Hepatocyte (in vitro differentiated cells): ENCODE results near the gene MRPL37. TPM values are rescaled to one million over a fixed set of nuclear protein-coding genes. Genes with fewer than 3 reads are reported as not detected.

Experiments
- DNase-seq: peaks from one replicate; pipeline ENCODE4 v3.0.0-alpha.2; 2016; ENCODE audit warnings: low spot score
- H2AFZ ChIP-seq: fragments of 200-600 bp; sonication (generic); 2 replicates; pipeline ENCODE4 v1.6.0; 2016; ENCODE audit warnings: antibody characterized with exemption, mild to moderate bottlenecking
- H3K27ac ChIP-seq: fragments of 200-600 bp; sonication (generic); 2 replicates; pipeline ENCODE4 v1.5.1; 2016; ENCODE audit warnings: mild to moderate bottlenecking
- H3K27me3 ChIP-seq: fragments of 200-600 bp; sonication (generic); 2 replicates; pipeline ENCODE4 v1.6.1; 2016
- H3K36me3 ChIP-seq: fragments of 200-600 bp; sonication (generic); replicated peaks from 2 replicates; pipeline ENCODE4 v1.5.1; 2016; ENCODE audit warnings: low read depth; ENCODE audit not compliant: insufficient read depth
- H3K4me1 ChIP-seq: fragments of 200-600 bp; sonication (generic); 2 replicates; pipeline ENCODE4 v1.5.1; 2016; ENCODE audit warnings: mild to moderate bottlenecking, moderate library complexity; ENCODE audit not compliant: insufficient read depth
- H3K4me2 ChIP-seq: fragments of 200-600 bp; sonication (generic); 2 replicates; pipeline ENCODE4 v1.6.0; 2016
- H3K4me3 ChIP-seq: fragments of 200-600 bp; sonication (generic); 2 replicates; pipeline ENCODE4 v1.5.1; 2016; ENCODE audit warnings: mild to moderate bottlenecking
- H3K79me2 ChIP-seq: fragments of 200-600 bp; sonication (generic); 2 replicates; pipeline ENCODE4 v1.6.0; 2017; ENCODE audit warnings: mild to moderate bottlenecking
- H3K9me2 ChIP-seq: fragments of 200-600 bp; sonication (generic); replicated peaks from 2 replicates; pipeline ENCODE4 v1.6.0; 2017; ENCODE audit warnings: mild to moderate bottlenecking; ENCODE audit not compliant: insufficient read depth
- H3K9me3 ChIP-seq: fragments of 200-600 bp; sonication (generic); 2 replicates; pipeline ENCODE4 v1.5.1; 2016; ENCODE audit warnings: low read depth, mild to moderate bottlenecking
- H4K20me1 ChIP-seq: fragments of 200-600 bp; sonication (generic); 2 replicates; pipeline ENCODE4 v1.6.0; 2016; ENCODE audit warnings: mild to moderate bottlenecking; ENCODE audit not compliant: insufficient read depth, poor library complexity, severe bottlenecking
- EZH2 ChIP-seq: fragments of 200-600 bp; sonication (generic); IDR thresholded peaks from 2 replicates; pipeline ENCODE4 v1.6.1; 2016; ENCODE audit warnings: antibody characterized with exemption, mild to moderate bottlenecking, borderline replicate concordance
- EZH2phosphoT487 ChIP-seq: fragments of 200-600 bp; sonication (generic); IDR thresholded peaks from one replicate; pipeline ENCODE4 v1.6.1; 2018; ENCODE audit warnings: antibody characterized with exemption, mild to moderate bottlenecking, low read depth, moderate library complexity; ENCODE audit not compliant: unreplicated experiment, severe bottlenecking
- WGBS: methylation state at CpG from one replicate; pipeline ENCODE4 v1.1.6; 2016; ENCODE audit warnings: low lambda C conversion rate; ENCODE audit errors: missing lambda C conversion rate; 5-methylcytosine and 5-hydroxymethylcytosine counted together
- polyA plus RNA-seq: library from polyadenylated mRNA; unstranded; fragments of >200 nt; fragmentation: Nextera tagmentation; extraction: Ambion mirVana; gene quantifications from 2 replicates; pipeline ENCODE4 v1.2.1, GENCODE V29; 2016
- total RNA-seq: library from RNA; depleted of rRNA; stranded (reverse); fragments of >200 nt; gene quantifications from 2 replicates; pipeline ENCODE4 v1.2.3, GENCODE V29; 2014
- TF ChIP-seq, protein P1 (sequence below): fragments of 200-600 bp; sonication (generic); IDR thresholded peaks from 2 replicates; pipeline ENCODE4 v1.5.1; 2016; ENCODE audit warnings: antibody characterized with exemption, mild to moderate bottlenecking; ENCODE audit not compliant: poor library complexity

Gene MRPL37
- total and polyA plus RNA-seq, 2 experiments from 2014 or later = 60.9 to 81.8 TPM

DNA sequence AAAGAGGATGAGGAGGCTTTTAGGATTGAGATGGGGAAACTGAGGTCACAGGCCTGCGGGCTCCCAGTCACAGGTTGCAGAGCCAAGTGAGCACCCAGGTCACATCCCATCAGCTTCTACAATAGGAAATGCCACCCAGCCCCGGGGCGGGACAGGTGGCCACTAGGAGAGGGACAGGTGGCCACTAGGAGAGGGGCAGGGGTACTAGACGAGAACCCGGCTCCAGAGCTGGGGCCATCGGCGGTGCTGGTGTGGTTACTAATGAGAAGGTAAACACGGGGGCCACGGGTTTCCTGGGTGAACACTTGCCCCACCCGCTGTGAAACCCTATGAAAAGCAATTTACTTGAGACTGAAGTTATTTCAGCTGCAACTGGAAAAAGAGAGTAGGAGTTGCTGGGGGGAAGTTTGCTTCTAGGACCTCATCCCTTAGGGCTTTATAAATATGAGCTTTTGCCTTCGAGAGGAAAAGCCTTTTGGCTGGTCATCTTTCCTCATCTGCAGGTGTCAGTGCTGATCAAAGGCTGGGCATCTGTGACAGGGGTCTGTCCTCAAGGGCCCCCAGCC, 52.5 kb downstream of the MRPL37 start:
- TF ChIP-seq EZH2 = no peak
- H3K9me3 ChIP-seq = no peaks in the 10 kb centered on the region
- H3K4me3 ChIP-seq = no peak overlapping the region
- no peak overlapping the region for H3K27ac ChIP-seq
- H3K27me3 ChIP-seq = no peaks in the 10 kb centered on the region
- peaks cover 16% of the 10 kb centered on the region for H3K4me1 ChIP-seq
- no peaks in the 10 kb centered on the region for H3K36me3 ChIP-seq
- no peak overlapping the region for H3K4me2 ChIP-seq
- no peak overlapping the region for H2AFZ ChIP-seq
- no peaks in the 10 kb centered on the region for H3K9me2 ChIP-seq
- H3K79me2 ChIP-seq = peaks cover 19% of the 10 kb centered on the region
- H4K20me1 ChIP-seq = peaks cover 4% of the 10 kb centered on the region
- DNase-seq = no peak
- 88% methylated on average over 11 of the region's 11 CpGs for WGBS

GRCh38 chr1:54253480-54253879, 53.5 kb downstream of the MRPL37 start:
- WGBS = 83% methylated on average over 5 of the region's 5 CpGs
- Histone ChIP-seq H3K79me2 (peaks cover 24% of the 10 kb centered on the region), H3K4me2 (no peak overlapping the region)

GRCh38 chr1:54254055-54254454, 54.1 kb downstream of the MRPL37 start:
- Histone ChIP-seq H3K79me2 (peaks cover 25% of the 10 kb centered on the region), H3K9me3 (no peaks in the 10 kb centered on the region), H3K9me2 (no peaks in the 10 kb centered on the region), H3K4me1 (peaks cover 16% of the 10 kb centered on the region), H2AFZ (no peak overlapping the region), H3K36me3 (no peaks in the 10 kb centered on the region), H3K27me3 (no peaks in the 10 kb centered on the region), H3K4me3 (no peak overlapping the region), H3K4me2 (no peak overlapping the region), H4K20me1 (peaks cover 8% of the 10 kb centered on the region), H3K27ac (peak overlapping the region; percentile 20)
- 68% methylated on average over 10 of the region's 10 CpGs for WGBS
- DNase-seq = no peak
- no peak for TF ChIP-seq EZH2
- TF ChIP-seq, protein P1, sequence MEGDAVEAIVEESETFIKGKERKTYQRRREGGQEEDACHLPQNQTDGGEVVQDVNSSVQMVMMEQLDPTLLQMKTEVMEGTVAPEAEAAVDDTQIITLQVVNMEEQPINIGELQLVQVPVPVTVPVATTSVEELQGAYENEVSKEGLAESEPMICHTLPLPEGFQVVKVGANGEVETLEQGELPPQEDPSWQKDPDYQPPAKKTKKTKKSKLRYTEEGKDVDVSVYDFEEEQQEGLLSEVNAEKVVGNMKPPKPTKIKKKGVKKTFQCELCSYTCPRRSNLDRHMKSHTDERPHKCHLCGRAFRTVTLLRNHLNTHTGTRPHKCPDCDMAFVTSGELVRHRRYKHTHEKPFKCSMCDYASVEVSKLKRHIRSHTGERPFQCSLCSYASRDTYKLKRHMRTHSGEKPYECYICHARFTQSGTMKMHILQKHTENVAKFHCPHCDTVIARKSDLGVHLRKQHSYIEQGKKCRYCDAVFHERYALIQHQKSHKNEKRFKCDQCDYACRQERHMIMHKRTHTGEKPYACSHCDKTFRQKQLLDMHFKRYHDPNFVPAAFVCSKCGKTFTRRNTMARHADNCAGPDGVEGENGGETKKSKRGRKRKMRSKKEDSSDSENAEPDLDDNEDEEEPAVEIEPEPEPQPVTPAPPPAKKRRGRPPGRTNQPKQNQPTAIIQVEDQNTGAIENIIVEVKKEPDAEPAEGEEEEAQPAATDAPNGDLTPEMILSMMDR = no peak
- no peak for TF ChIP-seq EZH2phosphoT487

More at GRCh38 chr1:54253480-54253879, 53.5 kb downstream of the MRPL37 start:
- Histone ChIP-seq H3K36me3 (no peaks in the 10 kb centered on the region), H3K9me2 (no peaks in the 10 kb centered on the region), H3K27ac (no peak overlapping the region), H3K27me3 (no peaks in the 10 kb centered on the region), H3K4me1 (peaks cover 16% of the 10 kb centered on the region), H2AFZ (no peak overlapping the region), H3K9me3 (no peaks in the 10 kb centered on the region), H3K4me3 (no peak overlapping the region), H4K20me1 (peaks cover 8% of the 10 kb centered on the region)
- peak; percentile 45 for DNase-seq
- TF ChIP-seq EZH2 (no peak), EZH2phosphoT487 (no peak)
- TF ChIP-seq, protein P1 = no peak

DNA sequence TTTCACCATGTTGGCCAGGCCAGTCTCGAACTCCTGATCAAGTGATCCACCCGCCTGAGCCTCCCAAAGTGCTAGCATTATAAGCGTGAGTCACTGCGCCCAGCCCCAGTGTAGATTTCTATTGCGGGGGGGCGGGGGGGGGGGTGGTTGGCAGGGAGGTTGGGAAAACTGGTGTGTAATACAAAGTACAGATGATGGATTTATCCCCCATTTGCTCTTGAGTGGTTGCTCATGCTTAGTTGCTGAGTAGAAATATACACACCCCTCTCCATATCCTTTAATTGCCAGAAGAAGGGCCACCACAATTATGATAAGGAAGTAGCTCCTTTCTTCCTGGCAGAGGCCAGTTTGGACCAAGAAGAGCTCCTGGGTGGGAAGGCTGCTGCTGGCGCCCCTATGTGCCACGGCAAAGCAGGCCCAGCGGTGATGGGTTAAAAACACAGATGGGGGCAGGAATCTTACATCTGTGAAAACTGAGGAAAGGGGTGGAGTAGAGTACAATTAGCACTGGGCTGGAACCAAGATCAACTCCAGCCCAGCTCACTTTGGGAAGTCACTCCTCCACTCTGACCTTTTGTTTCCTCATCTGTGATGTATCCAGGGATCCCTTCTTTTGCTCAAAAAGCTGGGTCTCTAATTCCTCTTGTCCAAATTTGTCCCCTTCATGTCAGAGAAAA, 55.2 kb downstream of the MRPL37 start:
- H3K9me3 ChIP-seq = no peaks in the 10 kb centered on the region
- peaks cover 16% of the 10 kb centered on the region for H3K4me1 ChIP-seq
- H3K36me3 ChIP-seq = no peaks in the 10 kb centered on the region
- peaks cover 31% of the 10 kb centered on the region for H3K79me2 ChIP-seq
- no peak for TF ChIP-seq EZH2
- TF ChIP-seq EZH2phosphoT487 = no peak
- TF ChIP-seq, protein P1 = no peak
- no peaks in the 10 kb centered on the region for H3K27me3 ChIP-seq
- no peak overlapping the region for H2AFZ ChIP-seq
- H3K9me2 ChIP-seq = no peaks in the 10 kb centered on the region
- no peak overlapping the region for H3K4me2 ChIP-seq
- no peak overlapping the region for H3K4me3 ChIP-seq
- WGBS = 95% methylated on average over 8 of the region's 9 CpGs
- peaks cover 8% of the 10 kb centered on the region for H4K20me1 ChIP-seq
- no peak for DNase-seq
- no peak overlapping the region for H3K27ac ChIP-seq
